HepG2 (cell line): ENCODE results near the gene MRPL43. TPM values are rescaled to one million over a fixed set of nuclear protein-coding genes. Genes with fewer than 3 reads are reported as not detected.

ENCODE experiments used
- ARID3A ChIP-seq: IDR thresholded peaks from 2 replicates; pipeline ENCODE4 v1.6.1; 2012; ENCODE audit warnings: low read depth, low read length, improper control_type of control experiment
- ATF6 ChIP-seq: sonication (generic); formaldehyde crosslinking; conservative IDR thresholded peaks from 2 replicates; pipeline ENCODE4 v1.4.0; 2020; ENCODE audit warnings: missing genetic modification reagents
- BCL3 ChIP-seq: sonication (generic); formaldehyde crosslinking; IDR thresholded peaks from 2 replicates; pipeline ENCODE4 v1.5.1; 2020; ENCODE audit warnings: mild to moderate bottlenecking, missing genetic modification reagents, moderate library complexity
- EHMT2 ChIP-seq: fragments of 200-600 bp; sonication (generic); IDR thresholded peaks from 2 replicates; pipeline ENCODE4 v1.7.0; 2017; ENCODE audit warnings: antibody characterized with exemption, low read depth, low read length, borderline replicate concordance
- GPBP1L1 ChIP-seq: sonication (generic); formaldehyde crosslinking; IDR thresholded peaks from 2 replicates; pipeline ENCODE4 v1.5.0; 2020; ENCODE audit warnings: mild to moderate bottlenecking, missing genetic modification reagents
- GZF1 ChIP-seq: sonication (generic); formaldehyde crosslinking; IDR thresholded peaks from 2 replicates; pipeline ENCODE4 v1.5.1; 2020; ENCODE audit warnings: mild to moderate bottlenecking, missing genetic modification reagents
- KAT8 ChIP-seq: IDR thresholded peaks from 2 replicates; pipeline ENCODE4 v1.6.1; 2016; ENCODE audit warnings: missing genetic modification reagents, missing compliant biosample characterization
- NFKB2 ChIP-seq: sonication (generic); formaldehyde crosslinking; IDR thresholded peaks from 2 replicates; pipeline ENCODE4 v1.4.0; 2020; ENCODE audit warnings: missing genetic modification reagents, borderline replicate concordance
- TAF1 ChIP-seq: sonication (generic); formaldehyde crosslinking; IDR thresholded peaks from 2 replicates; pipeline ENCODE4 v1.4.0; 2020; ENCODE audit warnings: missing genetic modification reagents
- TCF12 ChIP-seq, 2 experiments: fragments of 450-650 bp in 1 of 2; sonication (generic) in 1 of 2; formaldehyde crosslinking in 1 of 2; IDR thresholded peaks; 2 replicates each; pipeline versions ENCODE4 v1.6.1 to v1.8.0; 2017 to 2022; ENCODE audit warnings: antibody characterized with exemption in 1 of 2, mild to moderate bottlenecking in 1 of 2, missing genetic modification reagents in 1 of 2, moderate library complexity in 1 of 2
- ZC3H4 ChIP-seq: sonication (generic); formaldehyde crosslinking; IDR thresholded peaks from 2 replicates; pipeline ENCODE4 v1.4.0; 2020; ENCODE audit warnings: missing genetic modification reagents, borderline replicate concordance
- ZNF678 ChIP-seq: sonication (generic); formaldehyde crosslinking; IDR thresholded peaks from 2 replicates; pipeline ENCODE4 v1.4.0; 2020; ENCODE audit warnings: mild to moderate bottlenecking, missing genetic modification reagents
- polyA plus RNA-seq, 8 experiments: library from polyadenylated mRNA; depleted of rRNA in 3 of 8; stranded (reverse) in 7 of 8; unstranded in 1 of 8; fragments of >200 nt; fragmentation: Illumina TruSeq in 4 of 8; extraction: Trizol in 4 of 8; gene quantifications; 2 replicates each; pipeline versions ENCODE4 v1.2.1 to v1.2.3, GENCODE V29; 2011 to 2016; ENCODE audit warnings: low read depth in 4 of 8, missing spikeins in 1 of 8, mixed read lengths in 1 of 8; ENCODE audit not compliant: insufficient read depth in 1 of 8
- total RNA-seq, 5 experiments: library from RNA; depleted of rRNA; stranded (reverse); fragments of >200 nt; fragmentation: Illumina TruSeq; extraction: Trizol; gene quantifications; 2 replicates each; pipeline ENCODE4 v1.2.3, GENCODE V29; 2016; ENCODE audit warnings: low read depth in 1 of 5
- TF ChIP-seq, protein P1 (sequence below): sonication (generic); formaldehyde crosslinking; IDR thresholded peaks from 2 replicates; pipeline ENCODE4 v1.4.0; 2020; ENCODE audit warnings: missing genetic modification reagents
- TF ChIP-seq, protein P2 (sequence below): sonication (generic); formaldehyde crosslinking; IDR thresholded peaks from 2 replicates; pipeline ENCODE4 v1.4.0; 2020; ENCODE audit warnings: missing genetic modification reagents

MRPL43 gene
- total and polyA plus RNA-seq, 2 of the 13 experiments (the other 11 are each of a cell fraction or from before 2014, with no cell fraction given) = 71.0 to 73.7 TPM

DNA sequence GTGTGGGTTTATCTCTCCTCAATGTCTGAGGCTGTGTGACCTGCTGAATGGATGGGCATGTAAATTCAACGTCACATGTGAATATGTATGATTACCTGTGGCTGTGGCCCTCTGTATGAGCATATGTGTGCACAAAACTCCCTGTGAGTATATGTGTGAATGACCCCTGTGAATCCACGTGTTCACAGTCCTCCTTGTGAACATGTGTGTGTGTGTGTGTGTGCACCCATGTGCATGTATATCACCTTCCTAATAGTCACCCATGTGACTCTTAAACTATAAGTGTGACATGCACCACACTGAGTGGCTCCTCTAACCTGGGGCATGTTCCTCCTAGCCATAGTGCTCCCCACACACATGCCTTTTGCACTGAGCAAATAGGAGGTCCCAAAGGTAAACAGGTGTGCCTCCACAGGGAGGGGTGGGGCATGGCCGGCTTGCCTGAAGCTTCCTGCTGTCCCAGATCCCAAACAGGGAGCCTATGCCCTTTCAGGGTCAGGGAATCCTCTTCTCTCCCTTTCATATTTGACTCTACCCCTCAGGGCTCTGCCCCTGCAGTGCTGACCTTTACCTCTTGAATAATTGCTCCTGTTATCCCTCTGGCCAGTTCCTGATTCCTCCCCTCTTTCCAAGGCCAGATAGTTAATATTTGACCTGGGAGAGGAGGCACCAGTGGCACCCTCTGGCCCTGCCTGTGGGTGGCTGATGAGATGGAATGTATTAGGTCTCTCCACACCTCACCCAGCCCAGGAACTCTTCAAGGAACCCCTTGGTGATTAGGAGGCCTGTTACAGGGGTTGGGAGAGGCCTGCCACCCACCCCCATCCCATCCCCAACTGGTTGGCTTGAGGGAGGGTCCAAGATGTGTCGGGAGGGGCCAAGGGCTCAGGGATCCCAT, 16.1 kb downstream of the MRPL43 start (continued):
- TF ChIP-seq NFKB2 (CRISPR knock-in tag) (peak; percentile 53; the same call in 1 of the 2 replicates), TAF1 (CRISPR knock-in tag) (no peak; the same call in 1 of the 2 replicates), GZF1 (CRISPR knock-in tag) (no peak), ATF6 (CRISPR knock-in tag) (no peak), KAT8 (CRISPR knock-in tag) (peak; percentile 88), ARID3A (peak; percentile 84), ZNF678 (CRISPR knock-in tag) (no peak), BCL3 (0 out of 2 replicates have a peak, but pooled peaks have one; percentile 75), GPBP1L1 (CRISPR knock-in tag) (no peak), EHMT2 (no peak), TCF12 (IDR thresholded peaks at IDR 0.05) (no peak), TCF12 (CRISPR knock-in tag; IDR thresholded peaks at IDR 0.05) (no peak; the same call in 1 of the 2 replicates), ZC3H4 (no peak; the same call in 1 of the 2 replicates)
- TF ChIP-seq, protein P1, sequence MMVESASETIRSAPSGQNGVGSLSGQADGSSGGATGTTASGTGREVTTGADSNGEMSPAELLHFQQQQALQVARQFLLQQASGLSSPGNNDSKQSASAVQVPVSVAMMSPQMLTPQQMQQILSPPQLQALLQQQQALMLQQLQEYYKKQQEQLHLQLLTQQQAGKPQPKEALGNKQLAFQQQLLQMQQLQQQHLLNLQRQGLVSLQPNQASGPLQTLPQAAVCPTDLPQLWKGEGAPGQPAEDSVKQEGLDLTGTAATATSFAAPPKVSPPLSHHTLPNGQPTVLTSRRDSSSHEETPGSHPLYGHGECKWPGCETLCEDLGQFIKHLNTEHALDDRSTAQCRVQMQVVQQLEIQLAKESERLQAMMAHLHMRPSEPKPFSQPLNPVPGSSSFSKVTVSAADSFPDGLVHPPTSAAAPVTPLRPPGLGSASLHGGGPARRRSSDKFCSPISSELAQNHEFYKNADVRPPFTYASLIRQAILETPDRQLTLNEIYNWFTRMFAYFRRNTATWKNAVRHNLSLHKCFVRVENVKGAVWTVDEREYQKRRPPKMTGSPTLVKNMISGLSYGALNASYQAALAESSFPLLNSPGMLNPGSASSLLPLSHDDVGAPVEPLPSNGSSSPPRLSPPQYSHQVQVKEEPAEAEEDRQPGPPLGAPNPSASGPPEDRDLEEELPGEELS (CRISPR knock-in tag) = peak; percentile 95
- TF ChIP-seq, protein P2, sequence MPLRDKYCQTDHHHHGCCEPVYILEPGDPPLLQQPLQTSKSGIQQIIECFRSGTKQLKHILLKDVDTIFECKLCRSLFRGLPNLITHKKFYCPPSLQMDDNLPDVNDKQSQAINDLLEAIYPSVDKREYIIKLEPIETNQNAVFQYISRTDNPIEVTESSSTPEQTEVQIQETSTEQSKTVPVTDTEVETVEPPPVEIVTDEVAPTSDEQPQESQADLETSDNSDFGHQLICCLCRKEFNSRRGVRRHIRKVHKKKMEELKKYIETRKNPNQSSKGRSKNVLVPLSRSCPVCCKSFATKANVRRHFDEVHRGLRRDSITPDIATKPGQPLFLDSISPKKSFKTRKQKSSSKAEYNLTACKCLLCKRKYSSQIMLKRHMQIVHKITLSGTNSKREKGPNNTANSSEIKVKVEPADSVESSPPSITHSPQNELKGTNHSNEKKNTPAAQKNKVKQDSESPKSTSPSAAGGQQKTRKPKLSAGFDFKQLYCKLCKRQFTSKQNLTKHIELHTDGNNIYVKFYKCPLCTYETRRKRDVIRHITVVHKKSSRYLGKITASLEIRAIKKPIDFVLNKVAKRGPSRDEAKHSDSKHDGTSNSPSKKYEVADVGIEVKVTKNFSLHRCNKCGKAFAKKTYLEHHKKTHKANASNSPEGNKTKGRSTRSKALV (CRISPR knock-in tag) = no peak
